MCF 10A (cell line): ENCODE measurements around the gene ARF1. TPM values are rescaled to one million over a fixed set of nuclear protein-coding genes. Genes with fewer than 3 reads are reported as not detected.

Experiments
- Bru-seq: library from RNA; stranded (reverse); fragments of 400-500 nt; gene quantifications from one replicate; lab custom pipeline; 2021; lab: Mats Ljungman, UMichigan
- BruChase-seq, 2 experiments: library from RNA; stranded (reverse); fragments of 400-500 nt; gene quantifications; one replicate each; lab custom pipeline; 2021; lab: Mats Ljungman, UMichigan
- BruUV-seq: library from RNA; stranded (reverse); fragments of 400-500 nt; replicated peaks from 2 replicates; lab custom pipeline; 2021; lab: Mats Ljungman, UMichigan
- CTCF ChIA-PET: fragments of 300-600 bp; sonication (Branson Sonifier 250); formaldehyde crosslinking; extraction: SDS; loops from one replicate; lab custom pipeline; 2021; ENCODE audit warnings: antibody characterized with exemption, inconsistent platforms; lab: Yijun Ruan, JAX
- POLR2A ChIA-PET: fragments of 300-600, 350-650 bp; sonication (Branson Sonifier 250); formaldehyde crosslinking; extraction: SDS; loops from one replicate; lab custom pipeline; 2020; ENCODE audit warnings: antibody characterized with exemption, inconsistent platforms; lab: Yijun Ruan, JAX
- DNase-seq: peaks from one replicate; pipeline ENCODE4 v3.0.0-alpha.2; 2018; ENCODE audit not compliant: unreplicated experiment
- H3K27ac Mint-ChIP-seq: one replicate; pipeline ENCODE4 v1.8.0; 2022; ENCODE audit warnings: mild to moderate bottlenecking, low read depth, mixed read lengths; ENCODE audit not compliant: unreplicated experiment
- H3K27me3 Mint-ChIP-seq: one replicate; pipeline ENCODE4 v1.8.0; 2022; ENCODE audit warnings: mixed read lengths; ENCODE audit not compliant: insufficient read depth, unreplicated experiment
- H3K36me3 Mint-ChIP-seq: one replicate; pipeline ENCODE4 v1.8.0; 2022; ENCODE audit warnings: mild to moderate bottlenecking, moderate library complexity, mixed read lengths; ENCODE audit not compliant: insufficient read depth, unreplicated experiment
- H3K4me1 Mint-ChIP-seq: one replicate; pipeline ENCODE4 v1.8.0; 2022; ENCODE audit warnings: mixed read lengths; ENCODE audit not compliant: insufficient read depth, unreplicated experiment
- H3K4me3 Mint-ChIP-seq: one replicate; pipeline ENCODE4 v1.8.0; 2022; ENCODE audit warnings: mild to moderate bottlenecking, moderate library complexity, mixed read lengths; ENCODE audit not compliant: unreplicated experiment
- H3K9me3 Mint-ChIP-seq: one replicate; pipeline ENCODE4 v1.8.0; 2022; ENCODE audit warnings: mixed read lengths; ENCODE audit not compliant: unreplicated experiment
- CTCF ChIP-seq: fragments of 200-600 bp; IDR thresholded peaks from one replicate; pipeline ENCODE4 v1.8.0; 2022; ENCODE audit warnings: antibody characterized with exemption, mild to moderate bottlenecking; ENCODE audit not compliant: unreplicated experiment
- intact Hi-C: fragments of 100-400 bp; cut with micrococcal nuclease; formaldehyde crosslinking; loops from 2 replicates; pipeline ENCODE4 v1.14.1; 2022
- long read RNA-seq: library from polyadenylated mRNA; stranded (forward); transcript quantifications from one replicate; pipeline ENCODE4 v2.0.0, GENCODE V29; 2022
- total RNA-seq: library from RNA; stranded (reverse); gene quantifications from 2 replicates; pipeline ENCODE4 v1.2.3, GENCODE V29; 2022

The ARF1 gene
- total RNA-seq (870 and 1,140 TPM in 2 replicates), Bru-seq, nascent RNA (percentile 99 among the genes with signal in this experiment), BruChase-seq, experiment 1, labeled RNA remaining after a 6-hour chase (percentile 100 among the genes with signal in this experiment), BruChase-seq, experiment 2, labeled RNA remaining after a 2-hour chase (percentile 99 among the genes with signal in this experiment)
- long read RNA-seq, transcript ARF1-201 (5 exons, 1,888 nt), result major isoform, 2,254 of 2,680 reads
- long read RNA-seq, transcript ARF1-202 (5 exons, 678 nt), result minor isoform, 7 of 2,680 reads
- long read RNA-seq, transcript ARF1-213 (5 exons, 1,972 nt), result minor isoform, 160 of 2,680 reads
- long read RNA-seq, transcript ARF1-212 (5 exons, 675 nt), result minor isoform, 25 of 2,680 reads
- long read RNA-seq, partial matches to known transcripts, result 159 of 2,680 reads
- long read RNA-seq, other reads (novel, unspliced or antisense), result 56 of 2,680 reads

- DNase-seq, result peak; percentile 98
- no peak for TF ChIP-seq CTCF
- no peaks in the 10 kb centered on the region for H3K9me3 Mint-ChIP-seq
- BruUV-seq, result TSS peak; percentile 7
- H3K4me3 Mint-ChIP-seq, result peak within 1 kb of the TSS; percentile 98
- intact Hi-C loops, result no loop called here
- peak within 1 kb of the TSS; percentile 97 for H3K27ac Mint-ChIP-seq
- ChIA-PET CTCF (interaction anchor here (0.7 to 4.0 kb wide), 9 partner anchors 18 to 319 kb away, joined by 3 to 42 read pairs (median 5); partner anchors contain the start of gene WNT3A), POLR2A (interaction anchor here (0.6 to 4.9 kb wide), 43 partner anchors 9 to 1480 kb away, joined by 3 to 128 read pairs (median 4); partner anchors contain the start of genes C1orf35, GUK1, IBA57 and JMJD4)
- H3K36me3 Mint-ChIP-seq, result peaks cover 38% of the 10 kb centered on the region
- peaks cover 50% of the 10 kb centered on the region for H3K4me1 Mint-ChIP-seq
- H3K27me3 Mint-ChIP-seq, result no peaks in the 10 kb centered on the region
Observed at GRCh38 chr1:228082214-228082917, at the start of gene ARF1. Gene ARF1 (plus strand): TSS chr1:228082708. CDS start chr1:228097115, 14,407 bp downstream.

- DNase-seq, result no peak
- Mint-ChIP-seq H3K27ac (no peak overlapping the region), H3K36me3 (no peaks in the 10 kb centered on the region), H3K9me3 (peaks cover 21% of the 10 kb centered on the region), H3K4me3 (no peak overlapping the region), H3K4me1 (no peaks in the 10 kb centered on the region), H3K27me3 (no peaks in the 10 kb centered on the region)
- ChIA-PET CTCF (interaction anchor here (1.0 to 1.5 kb wide), 2 partner anchors 8 to 30 kb away, joined by 3 read pairs; no protein-coding TSS in a partner anchor), POLR2A (interaction anchor here (1.0 kb wide), 1 partner anchor 9 kb away, joined by 5 read pairs; no protein-coding TSS in a partner anchor)
- no peak for TF ChIP-seq CTCF
- intact Hi-C loops, result no loop called here
- no TSS peak for BruUV-seq
Observed at GRCh38 chr1:228033376-228033775, 49.1 kb upstream of the ARF1 start.

- Mint-ChIP-seq H3K4me1 (no peaks in the 10 kb centered on the region), H3K36me3 (no peaks in the 10 kb centered on the region), H3K9me3 (peaks cover 21% of the 10 kb centered on the region), H3K27ac (no peak overlapping the region), H3K27me3 (no peaks in the 10 kb centered on the region), H3K4me3 (no peak overlapping the region)
- CTCF ChIA-PET, result interaction anchor here (0.8 to 1.4 kb wide), 3 partner anchors 25 to 53 kb away, joined by 3 to 4 read pairs (median 3); no protein-coding TSS in a partner anchor
- POLR2A ChIA-PET, result no interaction called here
- TF ChIP-seq CTCF, result no peak
- intact Hi-C loops, result no loop called here
- no peak for DNase-seq
- no TSS peak for BruUV-seq
Observed at GRCh38 chr1:228034954-228035837, 47.3 kb upstream of the ARF1 start.
